ENCODE results near the gene MPHOSPH9.

GRCh38 chr12:123134271-123134671, 98.7 kb downstream of the MPHOSPH9 start:
- TF ChIP-seq CTCF (IDR thresholded peaks at IDR 0.05) (no peak), POLR2A (IDR thresholded peaks at IDR 0.05) (no peak)

Measured in lower leg skin (tissue), 3 donors.